Trophoblast cell (in vitro differentiated cells and primary cell): ENCODE results near the gene TEAD4.
A peak's percentile ranks its signal among the peaks of the same experiment; 100 is the strongest.

Experiments used
- DNase-seq, 2 donors: peaks; one replicate each; pipeline ENCODE4 v3.0.0-alpha.2; 2016
- H2AFZ ChIP-seq: 2 replicates; pipeline ENCODE4 v1.6.1; 2013; ENCODE audit warnings: low read length, moderate library complexity, mild to moderate bottlenecking; ENCODE audit not compliant: insufficient read depth, poor library complexity
- H2AK5ac ChIP-seq: 2 replicates; pipeline ENCODE4 v1.6.1; 2013; ENCODE audit warnings: mild to moderate bottlenecking, low read length
- H2BK120ac ChIP-seq: 2 replicates; pipeline ENCODE4 v1.6.1; 2013; ENCODE audit warnings: low read length, mild to moderate bottlenecking, moderate library complexity; ENCODE audit not compliant: insufficient read depth, poor library complexity
- H2BK12ac ChIP-seq: 2 replicates; pipeline ENCODE4 v1.6.1; 2013; ENCODE audit warnings: mild to moderate bottlenecking, low read length, moderate library complexity
- H2BK5ac ChIP-seq: 2 replicates; pipeline ENCODE4 v1.6.1; 2013; ENCODE audit warnings: low read length, low read depth, moderate library complexity, mild to moderate bottlenecking; ENCODE audit not compliant: poor library complexity
- H3K14ac ChIP-seq: 2 replicates; pipeline ENCODE4 v1.6.1; 2013; ENCODE audit warnings: mild to moderate bottlenecking, low read length
- H3K18ac ChIP-seq: 2 replicates; pipeline ENCODE4 v1.6.1; 2013; ENCODE audit warnings: mild to moderate bottlenecking, low read length
- H3K23ac ChIP-seq: 2 replicates; pipeline ENCODE4 v1.6.1; 2013; ENCODE audit warnings: low read length
- H3K27ac ChIP-seq: 2 replicates; pipeline ENCODE4 v1.5.1; 2013; ENCODE audit warnings: low read depth, mild to moderate bottlenecking, inconsistent platforms, low read length, moderate library complexity
- H3K27me3 ChIP-seq: 2 replicates; pipeline ENCODE4 v1.6.1; 2013; ENCODE audit warnings: inconsistent platforms, mild to moderate bottlenecking, low read length, moderate library complexity; ENCODE audit not compliant: insufficient read depth
- H3K36me3 ChIP-seq, 2 experiments: 1 replicate in 1 of 2; 2 replicates in 1 of 2; pipeline ENCODE4 v1.6.1; 2013; ENCODE audit warnings: low read length in 2 of 2, mild to moderate bottlenecking in 2 of 2, moderate library complexity in 1 of 2; ENCODE audit not compliant: insufficient read depth in 2 of 2, control insufficient read depth in 1 of 2
- H3K4ac ChIP-seq: 2 replicates; pipeline ENCODE4 v1.6.1; 2013; ENCODE audit warnings: low read depth, mild to moderate bottlenecking, low read length, moderate library complexity
- H3K4me1 ChIP-seq, 2 experiments: 1 replicate in 1 of 2; 2 replicates in 1 of 2; pipeline ENCODE4 v1.6.1; 2013; ENCODE audit warnings: low read length in 2 of 2, mild to moderate bottlenecking in 2 of 2, moderate library complexity in 1 of 2; ENCODE audit not compliant: insufficient read depth in 2 of 2, control insufficient read depth in 1 of 2
- H3K4me2 ChIP-seq: 2 replicates; pipeline ENCODE4 v1.6.1; 2013; ENCODE audit warnings: inconsistent platforms, mild to moderate bottlenecking, low read length, moderate library complexity
- H3K4me3 ChIP-seq: 2 replicates; pipeline ENCODE4 v1.5.1; 2013; ENCODE audit warnings: mild to moderate bottlenecking, low read depth, low read length, inconsistent platforms
- H3K79me1 ChIP-seq: one replicate; pipeline ENCODE4 v1.6.1; 2013; ENCODE audit warnings: low read length
- H3K79me2 ChIP-seq: 2 replicates; pipeline ENCODE4 v1.6.1; 2013; ENCODE audit warnings: low read length, mild to moderate bottlenecking; ENCODE audit not compliant: control insufficient read depth, insufficient read depth, poor library complexity
- H3K9ac ChIP-seq: 2 replicates; pipeline ENCODE4 v1.6.1; 2013; ENCODE audit warnings: mild to moderate bottlenecking, low read length
- H3K9me3 ChIP-seq: 2 replicates; pipeline ENCODE4 v1.6.1; 2013; ENCODE audit warnings: low read depth, mild to moderate bottlenecking, control low read depth, inconsistent platforms, low read length; ENCODE audit not compliant: insufficient read depth
- H4K12ac ChIP-seq: 2 replicates; pipeline ENCODE4 v1.6.1; 2013; ENCODE audit warnings: low read depth, mild to moderate bottlenecking, low read length, moderate library complexity
- H4K8ac ChIP-seq: 2 replicates; pipeline ENCODE4 v1.6.1; 2013; ENCODE audit warnings: low read depth, mild to moderate bottlenecking, low read length, moderate library complexity
- H4K91ac ChIP-seq: one replicate; pipeline ENCODE4 v1.6.1; 2013; ENCODE audit warnings: low read depth, mild to moderate bottlenecking, low read length, moderate library complexity
- whole genome bisulfite sequencing: extraction: QIAGEN DNeasy Blood & Tissue Kit; methylation state at CpG from one replicate; pipeline ENCODE4 v1.1.7; 2013; ENCODE audit warnings: missing lambda C conversion rate; ENCODE audit not compliant: insufficient read length, insufficient coverage; ENCODE audit errors: extremely low coverage; 5-methylcytosine and 5-hydroxymethylcytosine counted together

Gene TEAD4

DNA sequence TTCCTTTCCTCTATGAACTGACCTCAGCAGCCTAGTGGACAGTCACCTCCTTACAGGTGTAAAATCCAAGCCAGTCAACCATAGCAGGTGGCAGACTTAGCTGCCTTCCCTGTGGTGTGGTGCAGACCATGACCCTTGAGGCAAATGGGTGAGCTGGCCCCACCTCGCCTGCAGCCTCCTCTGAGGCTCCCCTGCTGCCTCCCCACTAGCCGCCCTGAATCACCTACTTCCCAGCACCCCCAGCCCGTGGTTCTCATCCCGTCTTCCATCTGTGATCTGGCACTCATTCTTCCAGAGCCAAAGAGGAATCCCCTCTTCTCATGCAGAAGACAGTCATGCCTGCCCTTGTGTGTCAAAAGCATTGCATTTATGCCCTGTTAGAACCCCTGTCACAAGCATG, 83.6 kb downstream of the TEAD4 start:
- Histone ChIP-seq H3K9me3 (peaks cover 3% of the 10 kb centered on the region), H3K27me3 (no peaks in the 10 kb centered on the region), H3K4ac (no peak overlapping the region), H3K23ac (no peak overlapping the region), H3K4me1 (no peaks in the 10 kb centered on the region), H3K79me1 (no peaks in the 10 kb centered on the region), H3K27ac (no peak overlapping the region), H2AFZ (no peak overlapping the region), H3K79me2 (no peaks in the 10 kb centered on the region), H3K4me2 (no peak overlapping the region), H2AK5ac (no peak overlapping the region), H3K36me3 (peaks cover 24 to 34% of the 10 kb centered on the region in 2 experiments), H4K8ac (no peak overlapping the region), H3K18ac (no peak overlapping the region), H3K4me3 (no peak overlapping the region), H2BK120ac (no peak overlapping the region), H3K14ac (no peak overlapping the region), H2BK5ac (no peak overlapping the region), H3K9ac (no peak overlapping the region), H2BK12ac (no peak overlapping the region), H4K91ac (no peak overlapping the region), H4K12ac (no peak overlapping the region)
- DNase-seq: no peak
- no CpG with 5 or more reads among the region's 4 CpGs for WGBS

DNA sequence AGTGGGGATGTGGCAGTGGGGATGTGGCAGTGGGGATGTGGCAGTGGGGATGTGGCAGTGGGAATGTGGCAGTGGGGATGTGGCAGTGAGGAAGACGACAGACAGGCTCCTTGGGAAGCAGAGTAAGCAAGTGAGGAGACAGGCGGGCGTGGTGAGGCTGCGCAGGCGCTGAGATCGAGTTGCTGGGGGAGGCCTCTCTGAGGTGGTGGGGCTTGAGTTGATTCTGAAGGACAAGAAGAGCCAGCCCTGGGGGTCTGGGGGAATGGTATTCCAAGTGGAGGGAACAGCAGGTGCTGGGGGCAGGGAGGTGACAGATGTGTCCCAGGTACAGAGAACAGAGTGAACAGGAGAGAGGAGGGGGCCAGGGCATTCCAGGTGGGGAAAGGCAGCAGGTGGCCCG, 84.2 kb downstream of the TEAD4 start:
- DNase-seq: no peak
- Histone ChIP-seq H3K27ac (no peak overlapping the region), H3K18ac (no peak overlapping the region), H3K9ac (no peak overlapping the region), H3K4me2 (no peak overlapping the region), H3K4me3 (no peak overlapping the region), H3K23ac (no peak overlapping the region), H3K9me3 (peaks cover 3% of the 10 kb centered on the region), H3K79me1 (no peaks in the 10 kb centered on the region), H3K36me3 (peaks cover 19 to 29% of the 10 kb centered on the region in 2 experiments), H4K8ac (no peak overlapping the region), H4K12ac (no peak overlapping the region), H3K27me3 (no peaks in the 10 kb centered on the region), H4K91ac (no peak overlapping the region), H3K4me1 (no peaks in the 10 kb centered on the region), H3K4ac (no peak overlapping the region), H2BK5ac (no peak overlapping the region), H2AFZ (no peak overlapping the region), H2BK120ac (no peak overlapping the region), H3K79me2 (no peaks in the 10 kb centered on the region), H2BK12ac (no peak overlapping the region), H2AK5ac (no peak overlapping the region), H3K14ac (no peak overlapping the region)
- WGBS: no CpG with 5 or more reads among the region's 7 CpGs

DNA sequence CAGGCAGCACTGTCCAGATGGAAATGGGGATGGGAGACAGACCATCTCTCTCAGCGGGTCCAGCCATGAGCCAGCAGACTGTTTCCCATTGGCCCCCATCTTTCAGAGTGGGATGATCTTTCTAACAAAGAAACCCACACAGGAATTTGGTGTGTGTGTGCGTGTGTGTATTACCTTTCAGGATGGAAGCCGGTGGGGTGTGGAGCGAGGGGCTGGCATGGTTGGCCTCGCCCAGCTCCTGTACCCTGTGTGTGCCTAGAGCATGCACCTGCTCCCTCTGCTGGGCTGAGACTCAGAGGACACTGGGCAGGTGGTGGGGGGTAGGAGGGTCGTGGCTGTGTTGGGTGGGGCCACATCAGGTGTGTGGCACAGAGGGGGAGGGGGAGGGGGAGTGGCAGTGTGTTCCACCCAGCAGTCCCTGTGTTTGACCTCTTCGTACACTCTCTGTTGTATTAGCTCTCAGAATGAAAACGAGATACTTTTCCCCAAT, 85.0 kb downstream of the TEAD4 start:
- H3K4me2 ChIP-seq: no peak overlapping the region
- H3K79me1 ChIP-seq: no peaks in the 10 kb centered on the region
- H3K4me1 ChIP-seq: no peaks in the 10 kb centered on the region
- no peak overlapping the region for H3K4me3 ChIP-seq
- H2BK5ac ChIP-seq: no peak overlapping the region
- H3K14ac ChIP-seq: no peak overlapping the region
- H2AK5ac ChIP-seq: no peak overlapping the region
- no peak overlapping the region for H3K27ac ChIP-seq
- H3K9me3 ChIP-seq: peaks cover 3% of the 10 kb centered on the region
- H3K9ac ChIP-seq: no peak overlapping the region
- H3K18ac ChIP-seq: no peak overlapping the region
- H2BK12ac ChIP-seq: no peak overlapping the region
- no peaks in the 10 kb centered on the region for H3K27me3 ChIP-seq
- no peak overlapping the region for H4K12ac ChIP-seq
- H3K36me3 ChIP-seq: peaks cover 13 to 22% of the 10 kb centered on the region in 2 experiments
- no peak for DNase-seq
- H4K8ac ChIP-seq: no peak overlapping the region
- WGBS: no CpG with 5 or more reads among the region's 8 CpGs
- no peak overlapping the region for H2BK120ac ChIP-seq
- no peak overlapping the region for H3K4ac ChIP-seq
- H3K23ac ChIP-seq: no peak overlapping the region
- no peaks in the 10 kb centered on the region for H3K79me2 ChIP-seq
- no peak overlapping the region for H4K91ac ChIP-seq
- no peak overlapping the region for H2AFZ ChIP-seq

DNA sequence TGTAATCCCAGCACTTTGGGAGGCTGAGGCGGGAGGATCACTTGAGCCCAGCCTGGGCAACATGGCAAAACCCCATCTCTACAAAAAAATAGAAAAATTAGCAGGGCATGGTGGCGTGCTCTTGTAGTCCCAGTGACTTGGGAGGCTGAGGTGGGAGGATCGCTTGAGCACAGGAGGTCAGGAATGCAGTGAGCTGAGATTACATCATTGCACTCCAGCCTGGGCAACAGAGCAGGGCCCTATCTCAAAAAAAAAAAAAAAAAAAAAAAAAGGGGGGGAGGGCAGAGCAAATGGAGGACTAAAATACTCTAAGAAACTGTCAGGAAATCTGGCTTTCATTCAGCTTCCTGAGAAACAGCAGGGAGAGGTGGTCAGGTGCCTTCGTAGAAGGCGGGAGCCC, 86.3 kb downstream of the TEAD4 start:
- Histone ChIP-seq H3K14ac (no peak overlapping the region), H3K27me3 (no peaks in the 10 kb centered on the region), H3K79me1 (no peaks in the 10 kb centered on the region), H3K4me1 (no peaks in the 10 kb centered on the region), H4K12ac (no peak overlapping the region), H2AK5ac (no peak overlapping the region), H2AFZ (no peak overlapping the region), H3K18ac (no peak overlapping the region), H3K27ac (no peak overlapping the region), H4K8ac (no peak overlapping the region), H3K4ac (no peak overlapping the region), H2BK12ac (no peak overlapping the region), H2BK5ac (no peak overlapping the region), H3K79me2 (no peaks in the 10 kb centered on the region), H3K4me3 (no peak overlapping the region), H4K91ac (no peak overlapping the region), H3K9me3 (peaks cover 3% of the 10 kb centered on the region), H3K4me2 (no peak overlapping the region), H3K9ac (no peak overlapping the region), H3K36me3 (peaks cover 4 to 11% of the 10 kb centered on the region in 2 experiments), H2BK120ac (no peak overlapping the region), H3K23ac (no peak overlapping the region)
- DNase-seq: peak in 1 of 2 donors; percentile 16
- no CpG with 5 or more reads among the region's 5 CpGs for WGBS
